NB4 (cell line): ENCODE measurements around the gene LONRF2.

ENCODE experiments used
- POLR2A ChIP-seq: IDR thresholded peaks from 2 replicates; pipeline ENCODE4 v1.6.1; 2011; ENCODE audit warnings: mild to moderate bottlenecking; ENCODE audit not compliant: insufficient read length; ENCODE audit errors: extremely low read depth
- TF ChIP-seq, protein P1 (sequence below): IDR thresholded peaks from one replicate; pipeline ENCODE4 v1.5.1; 2012; ENCODE audit warnings: low read depth, low read length
- TF ChIP-seq, protein P2 (sequence below): IDR thresholded peaks from 2 replicates; pipeline ENCODE4 v1.6.1; 2011; ENCODE audit warnings: low read depth, low read length

DNA sequence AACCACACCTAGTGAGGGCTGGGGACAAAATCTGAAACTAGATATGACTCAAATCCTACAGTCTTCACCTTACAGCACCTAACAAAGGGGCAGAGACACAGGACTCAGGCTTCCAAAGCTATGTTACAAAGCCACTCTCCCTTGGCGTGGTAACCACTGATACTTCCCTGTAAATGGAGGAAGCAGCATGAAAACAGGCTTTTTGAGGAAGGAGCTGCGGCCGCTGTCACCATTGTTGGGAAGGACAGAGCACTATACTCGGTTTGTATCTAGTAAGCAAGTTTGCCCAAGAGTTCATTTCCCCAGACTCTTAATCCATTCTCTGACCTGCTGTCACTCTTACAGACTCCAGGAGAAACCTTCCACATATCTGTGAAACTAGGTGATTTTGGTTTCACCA, 60.3 kb downstream of the LONRF2 start:
- TF ChIP-seq, protein P1, sequence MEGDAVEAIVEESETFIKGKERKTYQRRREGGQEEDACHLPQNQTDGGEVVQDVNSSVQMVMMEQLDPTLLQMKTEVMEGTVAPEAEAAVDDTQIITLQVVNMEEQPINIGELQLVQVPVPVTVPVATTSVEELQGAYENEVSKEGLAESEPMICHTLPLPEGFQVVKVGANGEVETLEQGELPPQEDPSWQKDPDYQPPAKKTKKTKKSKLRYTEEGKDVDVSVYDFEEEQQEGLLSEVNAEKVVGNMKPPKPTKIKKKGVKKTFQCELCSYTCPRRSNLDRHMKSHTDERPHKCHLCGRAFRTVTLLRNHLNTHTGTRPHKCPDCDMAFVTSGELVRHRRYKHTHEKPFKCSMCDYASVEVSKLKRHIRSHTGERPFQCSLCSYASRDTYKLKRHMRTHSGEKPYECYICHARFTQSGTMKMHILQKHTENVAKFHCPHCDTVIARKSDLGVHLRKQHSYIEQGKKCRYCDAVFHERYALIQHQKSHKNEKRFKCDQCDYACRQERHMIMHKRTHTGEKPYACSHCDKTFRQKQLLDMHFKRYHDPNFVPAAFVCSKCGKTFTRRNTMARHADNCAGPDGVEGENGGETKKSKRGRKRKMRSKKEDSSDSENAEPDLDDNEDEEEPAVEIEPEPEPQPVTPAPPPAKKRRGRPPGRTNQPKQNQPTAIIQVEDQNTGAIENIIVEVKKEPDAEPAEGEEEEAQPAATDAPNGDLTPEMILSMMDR: no peak
- TF ChIP-seq, protein P2, sequence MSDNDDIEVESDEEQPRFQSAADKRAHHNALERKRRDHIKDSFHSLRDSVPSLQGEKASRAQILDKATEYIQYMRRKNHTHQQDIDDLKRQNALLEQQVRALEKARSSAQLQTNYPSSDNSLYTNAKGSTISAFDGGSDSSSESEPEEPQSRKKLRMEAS: no peak
- TF ChIP-seq POLR2A: no peak
